ENCODE results near the gene CTDSPL. TPM values are rescaled to one million over a fixed set of nuclear protein-coding genes. Genes with fewer than 3 reads are reported as not detected.

CTDSPL gene, protein sequence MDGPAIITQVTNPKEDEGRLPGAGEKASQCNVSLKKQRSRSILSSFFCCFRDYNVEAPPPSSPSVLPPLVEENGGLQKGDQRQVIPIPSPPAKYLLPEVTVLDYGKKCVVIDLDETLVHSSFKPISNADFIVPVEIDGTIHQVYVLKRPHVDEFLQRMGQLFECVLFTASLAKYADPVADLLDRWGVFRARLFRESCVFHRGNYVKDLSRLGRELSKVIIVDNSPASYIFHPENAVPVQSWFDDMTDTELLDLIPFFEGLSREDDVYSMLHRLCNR
- 14.7 and 16.1 TPM in 2 replicates for total RNA-seq

DNA sequence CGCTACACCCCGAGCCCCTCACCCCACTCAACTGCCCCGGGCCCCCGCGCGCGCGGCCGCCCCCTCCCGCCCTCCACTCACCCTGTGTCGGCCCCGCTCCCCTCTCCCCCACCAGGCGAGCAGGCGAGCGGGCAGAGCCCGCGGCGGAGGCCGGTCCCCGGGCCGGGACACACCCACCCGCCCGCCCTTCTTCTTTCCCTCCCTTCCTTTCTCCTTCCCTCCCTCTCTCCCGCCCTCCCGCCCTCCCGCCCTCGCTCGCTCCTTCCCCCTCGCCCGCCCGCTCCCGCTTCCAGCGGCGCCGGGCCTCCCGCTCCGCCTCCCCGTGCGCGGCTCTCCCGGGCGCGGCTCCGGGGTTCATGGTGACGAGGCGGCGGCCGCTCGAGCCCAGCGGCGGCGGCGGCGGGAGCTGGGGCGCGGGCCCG, at the start of gene CTDSPL:
Gene CTDSPL, plus strand, starts transcription at position 261 of the 422 bp plus-strand sequence. CDS start 320 bp downstream, outside the sequence.

DNA sequence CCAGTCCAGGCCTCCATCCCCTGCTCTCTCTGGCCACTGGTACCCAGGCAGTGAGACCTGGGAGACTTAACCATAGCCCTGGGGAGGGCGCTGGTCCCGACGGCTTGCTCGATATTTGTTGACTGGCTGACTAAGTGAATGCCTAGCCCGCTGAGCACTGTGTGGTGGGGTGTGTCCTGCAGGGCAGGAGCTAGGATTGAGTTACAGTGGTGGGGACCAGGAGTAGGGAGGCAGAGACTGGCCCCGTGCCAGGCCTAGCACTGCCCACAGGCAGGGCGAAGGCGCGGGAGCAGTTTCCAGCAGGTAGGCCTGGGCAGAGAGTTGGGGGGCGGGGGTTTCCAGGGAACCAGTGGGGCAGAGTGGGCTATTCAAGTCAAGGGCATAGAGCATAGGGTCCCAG, 128.8 kb downstream of the CTDSPL start, which contains the start of gene VILL:
Gene VILL, plus strand, starts transcription at position 260 of the 400 bp plus-strand sequence. CDS start 2,887 bp downstream, outside the sequence.

DNA sequence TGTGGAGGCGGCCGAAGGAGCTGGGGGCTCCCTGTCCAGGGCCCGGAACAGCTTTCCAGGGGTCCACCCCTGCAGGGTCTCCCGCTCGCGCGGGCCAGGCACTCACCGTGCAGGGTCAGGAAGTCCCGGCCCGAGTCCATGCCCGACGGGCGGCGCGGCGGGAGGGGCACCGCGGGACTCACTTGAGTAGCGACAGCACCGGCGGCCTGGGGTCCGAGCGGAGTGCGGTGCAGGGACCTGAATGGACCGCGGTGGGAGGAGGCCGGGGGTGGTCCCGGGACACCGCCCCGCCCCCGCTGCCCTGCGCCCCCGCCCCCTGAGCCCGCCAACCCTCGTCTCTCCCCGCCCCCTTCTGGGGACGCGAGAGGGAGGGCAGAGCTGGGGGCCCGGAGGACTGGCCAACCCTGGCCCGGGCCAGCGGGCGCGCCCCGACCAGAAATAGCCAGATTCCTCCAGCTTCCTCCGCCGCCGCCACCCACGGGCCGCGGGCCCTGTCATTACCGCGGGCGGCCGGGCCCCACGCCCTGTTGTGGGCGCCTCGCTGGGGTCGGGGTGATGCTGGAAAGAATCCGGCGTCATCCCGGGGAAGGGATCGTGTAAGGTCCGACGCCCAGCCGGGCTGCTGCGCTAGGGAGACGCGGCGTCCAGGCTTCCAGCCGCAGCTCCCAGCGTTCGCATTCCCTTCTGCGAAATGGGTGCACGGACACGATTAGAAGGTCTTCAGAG, 167.9 kb downstream of the CTDSPL start, which contains the start of gene PLCD1:
Gene PLCD1, minus strand, starts transcription at position 243 of the 726 bp plus-strand sequence. Its CDS starts 103 bp downstream, at position 140.

Other genes with a start within 250 kb of the CTDSPL start
- gene VILL, start 128.9 kb downstream of the CTDSPL start, total RNA-seq, result 4.2 and 4.3 TPM in 2 replicates
- 11.5 and 12.6 TPM in 2 replicates for gene PLCD1, start 167.8 kb downstream of the CTDSPL start, total RNA-seq
- gene DLEC1, start 177.3 kb downstream of the CTDSPL start, total RNA-seq, result not detected in 2 replicates

Measured in mammary microvascular endothelial cell (primary cell).